CD4-positive, alpha-beta T cell treated with Interleukin-4 for 4 hours (primary cell): ENCODE measurements around the gene GLI1.
A peak's percentile ranks its signal among the peaks of the same experiment; 100 is the strongest.
"Not testable (repeated sequence)": the region's sequence is repeated elsewhere in the genome, so short reads cannot be mapped to it uniquely, and the experiment has no call there.

Experiments used
- DNase-seq: peaks from one replicate; pipeline ENCODE4 v3.0.0-alpha.2; 2020

Gene GLI1

DNA sequence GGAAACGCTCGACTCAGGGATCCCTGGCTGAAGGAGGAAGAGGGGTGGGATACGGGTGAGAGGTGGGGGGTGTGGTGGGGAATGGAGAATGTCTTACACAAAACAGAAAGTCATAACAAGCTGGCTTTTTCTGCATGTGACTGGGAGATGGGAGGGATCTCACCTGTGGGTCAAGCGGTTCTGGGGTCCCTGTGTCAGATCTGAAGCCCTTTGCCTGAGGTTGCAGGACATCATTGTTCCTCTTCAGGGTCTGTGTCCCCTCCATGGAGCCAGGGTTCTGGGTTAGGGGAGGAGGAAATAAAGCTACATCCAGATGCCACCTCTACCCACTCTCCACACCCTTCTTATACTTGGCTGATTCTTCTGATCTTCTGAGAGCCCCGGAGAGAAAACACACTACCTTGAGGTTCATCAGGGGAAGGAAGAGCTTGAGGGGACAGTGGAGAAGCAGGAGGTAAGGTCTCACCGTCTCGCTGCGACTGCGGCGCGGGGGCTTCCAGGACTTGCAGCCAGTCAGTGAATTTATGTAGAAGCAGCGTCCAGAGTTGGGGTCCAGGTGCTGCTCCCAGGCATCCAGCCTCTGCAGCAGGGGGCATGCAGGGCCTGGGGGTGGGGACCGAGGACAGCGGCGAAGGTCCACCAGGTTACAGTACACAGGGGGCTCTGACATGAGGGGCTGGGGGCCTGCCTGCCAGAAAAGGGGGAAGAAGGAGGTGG lies 17.6 kb downstream of the GLI1 start:
- peak; percentile 18 for DNase-seq

DNA sequence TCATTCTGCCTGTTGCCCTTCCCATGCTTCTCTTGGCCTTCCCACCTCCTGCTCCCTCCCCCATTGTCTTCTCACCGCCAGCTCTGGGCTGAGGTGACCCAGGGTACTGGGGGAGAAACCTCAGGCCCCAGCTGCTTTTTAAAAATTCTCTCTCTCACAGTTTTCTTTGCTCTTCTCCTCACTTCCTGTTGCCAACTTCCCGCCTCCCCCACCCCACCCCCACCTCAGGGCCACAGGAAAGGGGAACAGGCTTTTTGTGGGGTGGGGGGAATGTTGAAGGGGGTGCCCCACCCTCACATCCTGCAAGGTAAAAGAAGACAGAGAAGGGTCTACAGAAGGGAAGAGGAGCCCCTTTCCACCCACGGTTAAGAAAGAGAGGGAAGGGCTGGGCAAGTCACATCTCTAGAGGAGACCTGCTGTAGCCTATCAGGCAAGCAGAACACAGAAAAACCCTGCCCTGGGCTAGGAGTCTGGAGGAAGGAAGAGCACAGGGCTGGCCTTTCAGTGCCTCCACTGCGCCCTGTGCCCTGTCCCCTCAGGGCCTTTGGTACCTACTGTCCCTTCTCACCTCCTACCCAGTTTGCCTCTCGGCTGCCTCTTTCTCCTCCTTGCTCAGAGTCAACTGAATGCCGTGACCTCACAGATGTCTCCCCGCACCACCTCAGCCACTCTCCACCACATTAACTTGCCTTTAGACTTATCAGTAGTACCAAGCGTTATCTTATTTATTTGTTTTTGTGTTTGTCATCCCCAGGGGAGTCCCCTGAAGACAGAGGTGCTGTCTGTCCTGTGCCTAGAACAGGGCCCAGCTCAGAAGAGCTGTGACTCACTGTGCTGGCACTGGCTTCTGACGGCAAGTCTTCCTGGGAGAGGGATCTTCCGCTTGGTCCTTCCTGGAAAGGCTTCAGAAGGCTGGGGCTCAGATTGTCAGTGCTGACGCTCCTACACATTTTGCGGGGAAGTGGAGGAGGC lies 18.4 kb downstream of the GLI1 start:
- peak; percentile 88 for DNase-seq

DNA sequence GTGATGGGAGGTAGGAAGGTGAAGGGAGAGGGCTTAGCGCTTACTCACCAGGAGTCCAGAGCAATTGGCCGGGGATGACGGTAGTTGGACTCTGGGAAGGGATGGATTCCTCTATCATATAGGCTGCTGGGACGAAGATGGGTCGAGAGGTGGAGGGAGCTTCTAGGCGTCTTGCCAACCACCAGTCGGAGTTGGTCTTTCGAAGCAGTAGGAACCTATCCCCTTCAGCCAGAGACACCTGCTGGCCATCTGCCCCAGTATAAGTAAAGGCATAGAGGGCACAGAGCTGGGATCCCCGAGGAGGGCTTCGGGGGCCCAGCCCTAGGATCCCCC lies 19.4 kb downstream of the GLI1 start:
- DNase-seq = no peak

DNA sequence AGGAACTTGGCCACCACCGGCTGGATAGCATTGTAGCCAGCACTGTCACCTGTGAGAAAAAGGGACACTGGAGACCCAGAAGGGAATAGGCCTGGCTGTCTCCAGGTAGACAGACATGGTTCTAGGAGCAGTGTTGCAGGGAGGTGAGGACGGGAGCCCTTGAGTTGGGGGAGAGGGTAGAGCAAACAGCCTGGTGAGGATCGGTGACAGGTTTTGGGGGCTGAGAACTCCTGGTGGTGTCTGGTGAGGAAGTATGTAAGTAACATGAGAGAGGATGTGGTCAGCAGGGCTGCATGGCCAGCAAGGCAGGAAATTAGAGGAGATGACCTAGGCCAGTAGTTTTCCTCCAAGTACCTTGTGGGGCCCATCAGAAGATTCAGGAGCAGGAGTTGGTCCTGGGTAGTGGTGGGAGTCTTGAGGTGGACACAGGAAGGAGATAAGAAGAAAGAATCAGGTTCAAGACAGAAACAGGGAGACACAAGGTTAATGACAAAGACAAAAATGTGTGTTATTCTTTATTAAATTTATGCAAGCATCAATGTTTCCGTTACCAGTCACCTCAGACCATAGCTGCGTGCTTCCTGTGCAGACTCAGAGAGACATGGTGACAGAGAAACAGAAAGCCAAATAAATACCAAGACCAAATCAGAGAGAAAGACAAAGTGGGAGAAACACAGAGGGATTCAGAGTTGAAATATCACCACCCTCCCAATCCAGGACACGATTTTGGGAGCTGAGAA lies 20.0 kb downstream of the GLI1 start, which contains the start of gene ARHGAP9:
ARHGAP9 (minus strand) TSS at position 491 of the 740 bp plus-strand sequence; CDS start at position 31, 460 bp downstream.
- peak; percentile 86 for DNase-seq

DNA sequence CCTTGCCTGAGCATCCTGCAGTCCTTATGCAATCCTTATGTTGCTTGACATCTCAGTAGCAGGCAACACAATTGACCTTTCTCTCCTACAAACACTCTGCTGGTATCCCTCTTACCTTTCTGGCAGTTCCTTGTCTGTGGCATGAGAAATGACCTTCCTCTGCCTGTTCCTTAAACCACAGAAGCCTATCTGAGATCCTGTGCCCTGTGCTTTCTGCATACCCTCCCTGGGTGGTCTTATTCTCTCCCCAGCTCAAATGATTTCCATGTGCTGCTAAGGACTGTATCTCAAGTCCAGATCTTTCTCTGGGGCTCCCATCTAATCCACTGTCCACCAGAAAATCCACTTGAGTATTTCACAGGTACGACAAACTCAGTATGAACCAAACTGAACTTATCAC lies 22.1 kb downstream of the GLI1 start:
- DNase-seq = no peak

DNA sequence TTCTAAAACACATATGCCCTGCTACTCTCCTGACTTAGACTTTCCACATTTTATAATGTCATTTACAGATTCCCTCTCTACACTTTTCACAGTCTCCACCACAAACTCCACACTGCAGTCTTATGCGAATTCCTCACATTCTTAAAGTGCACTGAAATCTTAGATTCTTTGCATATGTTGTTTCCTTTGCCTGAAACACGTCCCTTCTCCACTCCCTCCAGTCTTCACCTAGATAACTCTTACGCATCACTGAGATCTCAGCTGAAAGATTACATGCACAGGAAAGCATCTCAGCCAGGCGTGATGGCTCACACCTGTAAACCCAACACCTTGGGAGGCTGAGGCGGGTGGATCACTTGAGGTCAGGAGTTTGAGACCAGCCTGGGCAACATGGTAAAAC lies 23.9 kb downstream of the GLI1 start:
- DNase-seq = no peak

DNA sequence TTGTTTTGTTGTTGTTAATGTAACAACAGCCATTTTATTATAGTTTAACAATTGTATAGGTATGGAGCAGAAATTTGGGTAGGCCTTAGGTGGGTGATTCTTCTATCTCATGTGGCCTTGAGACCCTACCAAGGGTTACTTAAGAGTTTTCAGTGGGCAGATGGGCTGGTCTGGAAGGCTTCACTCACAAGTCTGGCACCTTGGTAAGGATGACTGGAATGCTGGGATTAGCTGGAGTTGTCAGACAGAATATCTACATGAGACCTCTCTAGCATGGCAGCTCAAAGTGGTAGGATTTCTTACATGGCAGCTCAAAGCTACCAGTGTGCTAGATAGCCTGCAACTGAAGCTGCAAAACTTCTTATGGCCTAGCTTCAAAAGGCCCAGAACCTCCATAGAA lies 26.1 kb downstream of the GLI1 start:
- no peak for DNase-seq

DNA sequence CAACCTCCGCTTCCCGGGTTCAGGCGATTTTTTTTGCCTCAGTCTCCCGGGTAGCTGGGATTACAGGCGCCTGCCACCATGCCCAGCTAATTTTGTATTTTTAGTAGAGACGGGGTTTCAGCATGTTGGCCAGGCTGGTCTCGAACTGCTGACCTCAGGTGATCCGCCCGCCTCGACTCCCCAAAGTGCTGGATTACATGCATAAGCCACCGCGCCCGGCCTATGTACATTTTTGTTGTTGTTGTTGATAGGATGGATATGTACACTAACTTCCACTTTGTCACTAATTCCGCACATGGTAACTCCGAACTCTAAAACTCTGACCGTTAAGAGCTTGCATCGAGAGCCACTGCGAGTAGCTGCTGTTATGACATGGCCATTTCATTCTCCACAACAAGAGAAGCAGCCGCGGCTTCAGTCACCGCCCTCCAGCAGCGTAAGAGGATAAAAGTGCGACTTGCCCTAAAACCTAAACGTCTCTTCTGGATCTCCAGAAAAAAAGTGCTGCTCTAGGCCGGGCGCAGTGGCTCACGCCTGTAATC lies 27.5 kb downstream of the GLI1 start:
- DNase-seq = no peak

DNA sequence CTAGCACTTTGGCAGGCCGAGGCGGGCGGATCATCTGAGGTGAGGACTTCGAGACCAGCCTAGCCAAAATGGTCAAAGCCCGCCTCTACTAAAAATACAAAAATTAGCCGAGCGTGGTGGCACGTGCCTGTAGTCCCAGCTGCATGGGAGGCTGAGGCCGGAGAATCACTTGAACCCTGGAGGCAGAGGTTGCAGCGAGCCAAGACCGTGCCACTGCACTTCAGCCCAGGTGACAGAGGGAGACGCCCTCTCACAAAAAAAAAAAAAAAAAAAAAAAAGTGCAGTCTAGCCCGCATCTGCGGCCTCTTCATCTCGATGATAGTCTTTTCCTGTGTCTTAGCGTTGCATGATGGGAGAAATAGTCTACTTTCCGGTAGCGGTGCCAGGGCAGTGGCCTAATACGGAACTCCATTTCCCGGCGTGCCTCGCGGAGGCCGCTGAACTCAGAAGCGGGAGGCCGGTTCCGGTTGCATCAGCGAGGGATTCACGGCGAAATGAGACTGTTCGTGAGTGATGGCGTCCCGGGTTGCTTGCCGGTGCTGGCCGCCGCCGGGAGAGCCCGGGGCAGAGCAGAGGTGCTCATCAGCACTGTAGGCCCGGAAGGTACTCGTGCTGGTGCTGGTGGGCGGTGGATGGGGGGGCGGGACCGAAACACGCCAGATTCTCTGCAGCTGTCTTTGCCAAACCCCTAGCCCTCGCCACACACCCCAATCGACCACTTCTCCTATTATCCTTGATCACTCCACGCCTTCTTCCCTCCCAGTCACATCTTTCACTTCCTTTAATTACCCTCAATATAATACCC lies 28.2 kb downstream of the GLI1 start, which contains the start of gene MARS1:
MARS1 (plus strand) TSS at position 472 of the 805 bp plus-strand sequence; CDS start at position 495, 23 bp downstream.
- DNase-seq = peak; percentile 97

DNA sequence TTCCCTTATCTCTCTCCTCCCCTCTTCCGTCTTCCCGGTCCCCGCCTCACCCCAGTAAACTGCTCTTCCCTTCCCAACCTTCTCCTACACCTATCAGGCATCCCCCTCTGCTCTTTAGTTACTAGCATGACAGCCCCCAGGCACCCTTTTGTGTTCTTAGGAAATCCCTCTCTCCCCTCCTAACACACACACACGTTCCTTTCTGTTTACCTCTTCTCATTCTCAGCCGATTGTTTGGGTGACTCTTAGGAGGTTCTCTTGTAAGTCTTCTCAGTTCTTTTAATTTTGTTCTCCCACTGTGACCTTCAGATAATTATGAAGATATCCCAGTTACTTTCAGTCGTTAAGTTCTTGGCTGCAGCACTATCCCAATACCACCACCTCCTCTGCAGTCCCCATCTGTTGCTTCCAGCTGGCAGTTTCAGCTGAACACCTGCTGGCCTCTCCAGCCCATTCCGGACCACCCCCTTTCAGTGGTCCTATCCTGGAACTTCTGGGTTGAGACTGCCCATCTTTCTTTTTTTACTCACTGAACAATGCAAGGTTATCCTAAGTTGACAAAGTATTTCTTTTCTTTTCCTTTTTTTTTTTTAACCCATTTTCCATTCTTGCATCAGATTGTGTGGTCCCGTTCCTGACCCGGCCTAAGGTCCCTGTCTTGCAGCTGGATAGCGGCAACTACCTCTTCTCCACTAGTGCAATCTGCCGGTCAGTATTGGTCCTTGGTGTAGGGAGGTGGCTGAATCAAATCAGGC lies 29.0 kb downstream of the GLI1 start:
- DNase-seq = no peak

DNA sequence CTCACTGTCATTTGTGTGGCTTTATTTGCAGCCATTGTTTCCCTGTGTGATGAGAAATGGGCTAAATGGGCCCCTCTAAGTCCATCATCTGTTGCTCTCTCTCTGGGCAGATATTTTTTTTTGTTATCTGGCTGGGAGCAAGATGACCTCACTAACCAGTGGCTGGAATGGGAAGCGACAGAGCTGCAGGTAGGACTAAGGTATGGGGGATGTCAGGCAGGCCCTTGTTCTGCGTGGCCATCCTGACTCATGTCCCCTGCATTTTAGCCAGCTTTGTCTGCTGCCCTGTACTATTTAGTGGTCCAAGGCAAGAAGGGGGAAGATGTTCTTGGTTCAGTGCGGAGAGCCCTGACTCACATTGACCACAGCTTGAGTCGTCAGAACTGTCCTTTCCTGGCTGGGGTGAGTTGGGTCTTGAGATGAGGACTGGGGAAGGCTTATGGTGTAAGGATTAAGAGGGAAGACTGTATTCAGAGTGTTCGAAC lies 29.6 kb downstream of the GLI1 start:
- no peak for DNase-seq

DNA sequence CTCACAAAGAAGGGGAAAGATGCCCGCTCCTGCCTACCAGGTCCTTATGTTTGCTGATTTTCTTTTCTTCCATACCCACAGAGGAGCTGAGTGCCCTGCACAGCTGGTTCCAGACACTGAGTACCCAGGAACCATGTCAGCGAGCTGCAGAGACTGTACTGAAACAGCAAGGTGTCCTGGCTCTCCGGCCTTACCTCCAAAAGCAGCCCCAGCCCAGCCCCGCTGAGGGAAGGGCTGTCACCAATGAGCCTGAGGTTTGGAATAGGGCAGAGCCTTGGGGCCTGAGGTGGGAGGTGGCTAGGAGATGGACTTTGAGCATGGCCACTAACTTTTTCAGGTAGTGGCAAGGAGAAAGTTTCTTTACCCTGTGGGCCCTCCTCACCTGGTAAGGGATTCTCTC lies 30.5 kb downstream of the GLI1 start:
- DNase-seq = no peak

DNA sequence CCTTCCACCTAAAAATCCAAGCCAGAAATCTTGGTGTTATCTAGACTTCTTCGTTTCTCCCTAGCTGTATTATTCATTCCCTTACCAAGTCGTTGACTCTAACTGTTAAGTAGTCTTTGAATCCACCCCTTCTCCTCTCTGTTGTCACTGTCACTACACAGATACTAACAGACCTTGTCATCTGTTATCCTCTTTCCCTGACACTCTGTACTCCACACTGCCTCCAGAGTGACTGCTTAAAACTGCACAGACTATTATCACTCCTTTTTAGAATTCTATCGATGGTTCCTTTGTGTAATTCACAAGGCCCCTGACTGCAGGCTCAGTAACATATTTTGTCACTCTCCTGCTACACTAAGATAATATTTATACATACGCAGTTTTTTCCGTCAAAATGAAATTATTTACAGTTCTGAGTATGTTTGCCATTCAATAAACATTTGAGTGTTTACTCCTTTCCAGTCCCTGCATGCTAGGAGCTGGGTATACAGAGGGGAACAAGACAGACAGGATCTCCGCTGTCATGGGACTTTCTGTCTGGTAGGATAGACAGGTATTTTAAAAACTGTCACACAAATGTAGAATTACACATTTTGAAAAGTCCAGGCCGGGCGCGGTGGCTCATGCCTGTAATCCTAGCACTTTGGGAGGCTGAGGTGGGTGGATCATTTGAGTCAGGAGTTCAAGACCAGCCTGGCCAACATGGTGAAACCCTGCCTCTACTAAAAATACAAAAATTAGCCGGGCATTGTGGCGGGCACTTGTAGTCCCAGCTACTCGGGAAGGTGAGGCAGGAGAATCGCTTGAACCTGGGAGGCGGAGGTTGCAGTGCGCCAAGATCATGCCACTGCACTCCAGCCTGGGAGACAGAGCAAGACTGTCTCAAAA lies 32.1 kb downstream of the GLI1 start:
- no peak for DNase-seq

DNA sequence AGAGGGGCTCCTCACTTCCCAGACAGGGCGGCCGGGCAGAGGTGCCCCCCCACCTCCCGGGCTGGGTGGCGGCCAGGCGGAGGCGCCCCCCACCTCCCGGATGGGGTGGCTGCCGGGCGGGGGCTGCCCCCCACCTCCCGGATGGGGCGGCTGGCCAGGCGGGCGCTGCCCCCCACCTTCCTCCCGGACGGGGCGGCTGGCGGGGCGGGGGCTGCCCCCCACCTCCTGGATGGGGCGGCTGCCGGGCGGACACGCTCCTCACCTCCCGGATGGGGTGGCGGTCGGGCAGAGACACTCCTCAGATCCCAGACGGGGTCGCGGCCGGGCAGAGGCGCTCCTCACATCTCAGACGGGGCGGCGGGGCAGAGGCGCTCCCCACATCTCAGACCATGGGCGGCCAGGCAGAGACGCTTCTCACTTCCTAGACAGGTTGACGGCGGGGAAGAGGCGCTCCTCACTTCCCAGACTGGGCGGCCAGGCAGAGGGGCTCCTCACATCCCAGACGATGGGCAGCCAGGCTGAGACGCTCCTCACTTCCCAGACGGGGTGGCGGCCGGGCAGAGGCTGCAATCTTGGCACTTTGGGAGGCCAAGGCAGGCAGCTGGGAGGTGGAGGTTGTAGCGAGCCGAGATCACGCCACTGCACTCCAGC lies 35.6 kb downstream of the GLI1 start:
- DNase-seq = not testable (repeated sequence)

DNA sequence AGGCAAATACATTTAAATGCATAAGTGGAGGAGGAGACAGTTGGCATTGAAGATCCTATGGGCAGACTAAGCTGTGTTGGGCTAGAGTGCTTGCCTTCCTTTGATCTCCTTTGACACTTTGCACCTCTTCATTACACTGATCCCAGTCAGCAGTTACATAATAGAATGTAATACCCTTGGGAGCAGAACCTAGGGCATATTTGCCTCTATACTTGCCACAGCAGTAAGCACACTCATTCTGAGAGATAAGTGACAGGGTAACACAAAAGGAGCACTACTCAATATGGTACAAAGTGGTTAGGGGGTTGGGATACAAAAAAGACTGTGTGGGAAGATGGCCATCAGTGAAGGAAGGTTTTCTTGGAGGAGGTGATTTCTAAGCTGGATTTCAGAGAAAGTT lies 37.2 kb downstream of the GLI1 start:
- no peak for DNase-seq

DNA sequence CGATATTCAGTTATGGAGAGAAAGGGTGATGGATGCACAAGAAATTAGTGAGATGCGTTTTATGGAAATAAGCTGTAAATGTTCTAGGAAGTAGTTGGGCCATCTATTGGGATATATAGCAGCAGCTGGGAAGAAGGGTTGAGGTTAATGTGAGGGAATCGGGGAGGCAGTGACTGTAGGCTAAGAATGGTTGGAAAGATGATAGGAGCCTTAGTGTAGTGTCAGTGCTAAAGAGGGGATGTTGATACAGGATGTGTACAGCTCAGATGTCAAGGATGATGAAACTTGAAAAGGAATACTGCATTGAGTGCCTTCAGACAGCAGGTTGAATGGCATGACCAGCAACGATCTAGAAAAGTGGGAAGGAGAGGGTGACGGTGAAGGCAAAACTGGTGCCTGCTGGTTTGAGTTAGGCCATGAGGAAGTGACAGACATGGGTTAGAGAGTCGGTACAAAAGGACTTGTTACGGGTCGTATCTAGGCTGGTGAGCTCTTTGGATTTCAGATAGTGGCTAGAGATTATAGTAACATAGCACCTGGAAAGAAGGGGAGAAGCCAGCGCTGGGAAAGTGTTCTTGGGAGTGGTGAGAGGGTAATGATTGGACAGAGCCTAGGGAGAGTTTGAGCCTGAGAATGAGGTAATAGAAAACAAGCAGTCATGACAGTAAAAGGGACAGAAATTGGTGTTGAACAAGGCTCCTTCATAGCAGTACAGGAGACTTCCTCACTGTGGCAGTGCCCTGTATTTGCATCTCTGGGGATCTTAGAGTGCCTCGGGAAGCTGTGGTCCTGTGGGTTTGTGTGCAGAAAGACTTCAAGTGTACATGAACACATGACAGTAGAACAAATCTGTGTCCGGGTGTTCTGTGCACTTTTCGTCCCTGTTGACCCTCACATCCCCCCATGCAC lies 37.9 kb downstream of the GLI1 start:
- no peak for DNase-seq

DNA sequence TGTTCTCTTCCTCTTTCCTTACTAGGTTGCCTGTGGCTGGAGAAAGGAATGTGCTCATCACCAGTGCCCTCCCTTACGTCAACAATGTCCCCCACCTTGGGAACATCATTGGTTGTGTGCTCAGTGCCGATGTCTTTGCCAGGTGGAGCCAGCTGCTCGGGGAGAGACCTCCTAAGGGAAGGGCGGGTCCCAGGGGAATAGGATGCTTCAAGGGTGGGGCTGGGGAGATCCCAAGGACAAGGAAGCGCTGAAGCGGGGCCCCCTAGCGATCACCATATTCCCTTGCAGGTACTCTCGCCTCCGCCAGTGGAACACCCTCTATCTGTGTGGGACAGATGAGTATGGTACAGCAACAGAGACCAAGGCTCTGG lies 38.5 kb downstream of the GLI1 start:
- DNase-seq = no peak

DNA sequence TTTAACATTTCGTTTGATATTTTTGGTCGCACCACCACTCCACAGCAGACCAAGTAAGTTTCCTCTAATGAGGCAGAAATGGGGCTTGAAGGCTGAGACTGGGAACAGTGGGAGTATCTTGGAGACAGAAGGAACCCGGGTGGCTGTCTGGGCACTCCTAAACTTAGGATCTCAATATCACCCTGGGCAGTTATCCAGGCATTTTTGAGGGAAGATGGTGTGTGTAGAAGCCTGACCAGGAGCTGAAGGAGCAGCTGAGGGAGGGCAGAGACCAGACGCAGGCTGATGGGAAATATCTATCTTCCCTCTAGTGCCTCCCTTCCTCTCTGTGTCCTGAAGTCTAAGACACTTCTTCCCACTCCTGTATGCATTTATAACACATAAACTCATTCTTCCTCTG lies 39.0 kb downstream of the GLI1 start:
- no peak for DNase-seq

DNA sequence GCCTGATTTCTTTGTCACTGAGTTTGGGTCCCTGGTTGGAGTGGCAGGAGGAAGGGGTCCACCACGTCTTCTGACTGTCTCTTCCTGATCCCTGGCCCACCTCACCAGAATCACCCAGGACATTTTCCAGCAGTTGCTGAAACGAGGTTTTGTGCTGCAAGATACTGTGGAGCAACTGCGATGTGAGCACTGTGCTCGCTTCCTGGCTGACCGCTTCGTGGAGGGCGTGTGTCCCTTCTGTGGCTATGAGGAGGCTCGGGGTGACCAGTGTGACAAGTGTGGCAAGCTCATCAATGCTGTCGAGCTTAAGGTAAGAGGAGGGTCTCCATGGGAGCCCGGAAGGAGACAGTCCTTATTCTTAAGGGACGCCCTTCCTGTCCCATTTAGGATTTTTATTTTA lies 40.6 kb downstream of the GLI1 start:
- no peak for DNase-seq
